ENCODE data around the gene REV3L.
"Not testable (repeated sequence)": the region's sequence is repeated elsewhere in the genome, so short reads cannot be mapped to it uniquely, and the experiment has no call there.

Gene REV3L

DNA sequence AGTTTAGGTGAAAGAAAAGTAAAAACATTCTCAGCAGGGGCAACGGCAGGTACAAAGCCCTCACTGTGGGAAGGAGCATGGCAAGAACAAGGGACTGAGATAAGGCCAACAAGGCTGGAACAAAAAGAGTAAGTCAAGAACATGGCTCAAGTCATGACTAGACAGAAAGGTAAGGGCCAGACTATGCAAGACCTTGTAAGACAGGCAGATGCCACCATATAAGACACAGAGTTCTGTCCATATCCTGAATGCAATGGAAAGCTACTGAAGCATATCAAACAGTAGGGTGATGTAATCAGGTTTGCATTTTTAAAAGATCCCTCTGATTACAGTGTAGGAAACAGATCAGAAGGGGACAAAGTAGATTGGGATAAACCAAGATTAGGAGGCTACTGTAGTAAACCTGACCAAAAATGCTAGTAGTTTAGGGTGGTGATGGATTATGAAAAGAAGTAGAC, 5.5 kb downstream of the REV3L start:
- no peaks in the 10 kb centered on the region for H3K9me3 Mint-ChIP-seq
- H3K36me3 Mint-ChIP-seq (ENCODE audit: low read depth), result no peaks in the 10 kb centered on the region
- H3K4me1 Mint-ChIP-seq, result peaks cover 51% of the 10 kb centered on the region
- TF ChIP-seq, protein P1, sequence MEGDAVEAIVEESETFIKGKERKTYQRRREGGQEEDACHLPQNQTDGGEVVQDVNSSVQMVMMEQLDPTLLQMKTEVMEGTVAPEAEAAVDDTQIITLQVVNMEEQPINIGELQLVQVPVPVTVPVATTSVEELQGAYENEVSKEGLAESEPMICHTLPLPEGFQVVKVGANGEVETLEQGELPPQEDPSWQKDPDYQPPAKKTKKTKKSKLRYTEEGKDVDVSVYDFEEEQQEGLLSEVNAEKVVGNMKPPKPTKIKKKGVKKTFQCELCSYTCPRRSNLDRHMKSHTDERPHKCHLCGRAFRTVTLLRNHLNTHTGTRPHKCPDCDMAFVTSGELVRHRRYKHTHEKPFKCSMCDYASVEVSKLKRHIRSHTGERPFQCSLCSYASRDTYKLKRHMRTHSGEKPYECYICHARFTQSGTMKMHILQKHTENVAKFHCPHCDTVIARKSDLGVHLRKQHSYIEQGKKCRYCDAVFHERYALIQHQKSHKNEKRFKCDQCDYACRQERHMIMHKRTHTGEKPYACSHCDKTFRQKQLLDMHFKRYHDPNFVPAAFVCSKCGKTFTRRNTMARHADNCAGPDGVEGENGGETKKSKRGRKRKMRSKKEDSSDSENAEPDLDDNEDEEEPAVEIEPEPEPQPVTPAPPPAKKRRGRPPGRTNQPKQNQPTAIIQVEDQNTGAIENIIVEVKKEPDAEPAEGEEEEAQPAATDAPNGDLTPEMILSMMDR (IDR thresholded peaks at IDR 0.05; ENCODE audit: unreplicated experiment in 3 of 3), result no peak
- H3K27ac Mint-ChIP-seq, result peak overlapping the region; percentile 1 to 49 (median 23)
- peak overlapping the region in 2 of 3 experiments; percentile 12 to 34 for H3K4me3 Mint-ChIP-seq
- no peaks in the 10 kb centered on the region for H3K27me3 Mint-ChIP-seq (ENCODE audit: low read depth)

DNA sequence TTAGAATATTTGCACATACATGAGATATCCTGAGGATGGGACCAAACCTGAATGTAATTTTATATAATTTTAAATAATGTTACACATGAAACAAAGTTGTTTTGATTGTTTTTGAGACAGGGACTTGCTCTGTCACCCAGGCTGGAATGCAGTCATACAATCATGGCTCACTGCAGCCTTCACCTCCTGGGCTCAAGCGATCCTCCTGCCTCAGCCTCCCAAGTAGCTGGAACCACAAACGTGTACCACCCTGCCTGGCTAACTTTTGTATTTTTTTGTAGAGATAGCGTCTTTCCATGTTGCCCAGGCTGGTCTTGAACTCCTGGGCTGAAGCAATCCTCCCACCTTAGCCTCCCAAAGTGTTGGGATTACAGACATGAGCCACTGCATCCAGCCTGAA, 7.0 kb downstream of the REV3L start:
- peaks cover 48% of the 10 kb centered on the region for H3K4me1 Mint-ChIP-seq
- not testable (repeated sequence) for H3K27ac Mint-ChIP-seq; H3K36me3 Mint-ChIP-seq (ENCODE audit: low read depth); H3K27me3 Mint-ChIP-seq (ENCODE audit: low read depth); H3K9me3 Mint-ChIP-seq; H3K4me3 Mint-ChIP-seq

DNA sequence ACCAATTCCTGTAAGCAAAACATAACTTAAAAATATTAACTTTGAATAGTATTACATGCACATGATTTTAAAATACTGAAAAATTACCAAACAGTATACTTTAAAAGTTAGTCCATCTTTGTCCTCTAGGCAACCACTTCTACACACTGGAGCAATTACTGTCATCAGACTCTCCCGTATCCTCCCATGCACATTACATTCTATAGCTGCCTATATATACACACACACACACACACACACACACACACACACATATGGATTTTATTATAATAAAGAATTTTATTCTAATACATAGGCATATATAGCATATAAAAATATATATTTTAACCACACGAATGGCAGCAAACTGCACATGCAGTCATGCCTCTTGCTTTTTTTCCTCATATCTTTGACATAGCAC, 8.2 kb downstream of the REV3L start:
- H3K36me3 Mint-ChIP-seq (ENCODE audit: low read depth), result no peaks in the 10 kb centered on the region
- H3K9me3 Mint-ChIP-seq, result no peaks in the 10 kb centered on the region
- no peaks in the 10 kb centered on the region for H3K27me3 Mint-ChIP-seq (ENCODE audit: low read depth)
- H3K4me1 Mint-ChIP-seq, result peaks cover 42% of the 10 kb centered on the region
- TF ChIP-seq, protein P1 (IDR thresholded peaks at IDR 0.05; ENCODE audit: unreplicated experiment in 3 of 3), result no peak
- peak overlapping the region in 1 of 3 experiments; percentile 8 for H3K27ac Mint-ChIP-seq
- H3K4me3 Mint-ChIP-seq, result no peak overlapping the region

DNA sequence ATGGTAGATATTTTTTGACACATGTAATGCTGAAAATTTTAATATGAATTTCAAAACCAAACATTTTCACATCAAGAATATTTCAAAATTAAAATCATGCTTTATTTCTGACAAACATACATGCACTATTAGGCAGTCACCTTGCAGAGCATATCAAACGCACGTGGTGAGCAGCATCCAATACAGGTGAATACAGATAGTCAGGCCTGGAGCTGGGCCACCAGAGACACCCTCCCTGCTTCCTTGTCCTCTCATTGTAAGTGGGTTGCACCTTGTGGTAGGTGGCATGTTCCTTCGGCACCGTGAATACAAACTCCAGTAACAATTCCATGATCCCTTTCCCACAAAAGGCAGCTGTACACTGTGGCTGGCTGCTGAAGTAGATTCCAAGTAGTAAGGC, 8.9 kb downstream of the REV3L start:
- H3K36me3 Mint-ChIP-seq (ENCODE audit: low read depth), result peaks cover 6% of the 10 kb centered on the region

DNA sequence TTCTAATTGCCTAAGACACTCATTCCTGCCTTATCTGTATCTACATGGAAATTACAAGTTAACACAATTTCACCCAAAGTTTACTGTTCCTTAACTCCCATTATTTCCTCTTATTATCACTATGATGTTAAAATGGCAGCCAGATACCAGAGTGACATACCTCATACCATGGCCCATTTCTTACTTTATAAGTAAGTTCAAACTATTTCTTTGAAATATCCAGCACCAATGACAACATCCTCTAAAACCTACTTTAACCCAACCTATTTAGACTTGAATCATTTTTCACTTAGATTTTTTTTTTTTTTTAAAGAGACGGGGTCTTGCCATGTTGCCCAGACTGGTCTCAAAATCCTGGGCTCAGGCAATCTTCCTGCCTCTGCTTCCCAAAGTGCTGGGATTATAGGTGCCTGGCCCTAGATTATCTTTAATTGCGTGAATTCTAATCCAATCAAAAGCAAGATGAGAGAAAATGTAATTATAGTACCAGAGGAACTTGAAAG, 10.0 kb downstream of the REV3L start:
- TF ChIP-seq, protein P1 (IDR thresholded peaks at IDR 0.05; ENCODE audit: unreplicated experiment in 3 of 3), result no peak
- no peaks in the 10 kb centered on the region for H3K9me3 Mint-ChIP-seq
- H3K27ac Mint-ChIP-seq, result no peak overlapping the region
- H3K4me1 Mint-ChIP-seq, result peaks cover 42% of the 10 kb centered on the region
- H3K36me3 Mint-ChIP-seq (ENCODE audit: low read depth), result peaks cover 7% of the 10 kb centered on the region
- H3K4me3 Mint-ChIP-seq, result no peak overlapping the region
- H3K27me3 Mint-ChIP-seq (ENCODE audit: low read depth), result no peaks in the 10 kb centered on the region

More for the DNA sequence above, 8.9 kb downstream of the REV3L start:
- peak overlapping the region in 1 of 3 experiments; percentile 8 for H3K27ac Mint-ChIP-seq
- H3K4me3 Mint-ChIP-seq, result no peak overlapping the region
- no peaks in the 10 kb centered on the region for H3K9me3 Mint-ChIP-seq
- peaks cover 44% of the 10 kb centered on the region for H3K4me1 Mint-ChIP-seq
- TF ChIP-seq, protein P1 (IDR thresholded peaks at IDR 0.05; ENCODE audit: unreplicated experiment in 3 of 3), result no peak
- H3K27me3 Mint-ChIP-seq (ENCODE audit: low read depth), result no peaks in the 10 kb centered on the region

DNA sequence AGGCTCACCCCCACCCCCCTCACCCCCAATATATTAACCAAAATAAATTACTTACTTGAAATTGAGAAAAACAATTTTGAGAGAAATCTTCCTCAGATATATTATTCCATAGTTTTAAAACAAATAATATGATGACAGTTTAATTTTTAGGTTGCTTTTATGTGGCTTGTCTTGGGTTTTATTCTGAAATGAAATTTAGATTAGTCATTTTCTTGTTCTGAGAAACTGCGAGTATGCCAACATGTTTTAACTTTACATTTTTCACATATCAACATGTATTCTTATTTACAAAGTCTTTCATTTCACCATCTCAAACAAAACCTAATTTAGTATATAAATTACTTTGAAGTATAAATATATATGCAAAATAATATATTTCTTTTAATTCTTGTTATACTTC, 11.1 kb downstream of the REV3L start:
- H3K27ac Mint-ChIP-seq, result peak overlapping the region in 1 of 3 experiments; percentile 32
- peaks cover 13% of the 10 kb centered on the region for H3K36me3 Mint-ChIP-seq (ENCODE audit: low read depth)
- H3K9me3 Mint-ChIP-seq, result no peaks in the 10 kb centered on the region
- H3K4me3 Mint-ChIP-seq, result no peak overlapping the region
- TF ChIP-seq, protein P1 (IDR thresholded peaks at IDR 0.05; ENCODE audit: unreplicated experiment in 3 of 3), result no peak
- H3K4me1 Mint-ChIP-seq, result peaks cover 38% of the 10 kb centered on the region
- no peaks in the 10 kb centered on the region for H3K27me3 Mint-ChIP-seq (ENCODE audit: low read depth)
